GM21619 (cell line): Measurements from ENCODE around the gene RDH12.
"Not testable (repeated sequence)": the region's sequence is repeated elsewhere in the genome, so short reads cannot be mapped to it uniquely, and the experiment has no call there.

ENCODE experiments used
- ATAC-seq: cut with Tn5 transposase; IDR thresholded peaks from one replicate; pipeline ENCODE4 v1.9.1; 2021; ENCODE audit not compliant: unreplicated experiment

RDH12 gene

GRCh38 chr14:67704484-67705089, 2.9 kb downstream of the RDH12 start:
- ATAC-seq = peak; percentile 53

- ATAC-seq = no peak
Observed at GRCh38 chr14:67705211-67705610, 3.5 kb downstream of the RDH12 start.

GRCh38 chr14:67709346-67709745, 7.7 kb downstream of the RDH12 start:
- not testable (repeated sequence) for ATAC-seq

GRCh38 chr14:67709796-67710195, 8.1 kb downstream of the RDH12 start:
- ATAC-seq = not testable (repeated sequence)

GRCh38 chr14:67710209-67710608, 8.5 kb downstream of the RDH12 start:
- ATAC-seq = no peak

GRCh38 chr14:67717048-67717447, 15.4 kb downstream of the RDH12 start:
- no peak for ATAC-seq

GRCh38 chr14:67718265-67718664, 16.6 kb downstream of the RDH12 start:
- ATAC-seq = no peak

- not testable (repeated sequence) for ATAC-seq
Observed at GRCh38 chr14:67719385-67719784, 17.7 kb downstream of the RDH12 start.

- no peak for ATAC-seq
Observed at GRCh38 chr14:67719866-67720265, 18.2 kb downstream of the RDH12 start.

GRCh38 chr14:67721875-67722274, 20.2 kb downstream of the RDH12 start:
- ATAC-seq = no peak

GRCh38 chr14:67722293-67722692, 20.6 kb downstream of the RDH12 start:
- no peak for ATAC-seq

GRCh38 chr14:67725171-67725570, 23.5 kb downstream of the RDH12 start:
- ATAC-seq = no peak

- no peak for ATAC-seq
Observed at GRCh38 chr14:67727361-67727760, 25.7 kb downstream of the RDH12 start.

GRCh38 chr14:67728258-67728657, 26.6 kb downstream of the RDH12 start:
- ATAC-seq = no peak

GRCh38 chr14:67729072-67729885, 27.6 kb downstream of the RDH12 start:
- no peak for ATAC-seq

- ATAC-seq = no peak
Observed at GRCh38 chr14:67733616-67734015, 31.9 kb downstream of the RDH12 start.

- ATAC-seq = no peak
Observed at GRCh38 chr14:67734675-67735074, 33.0 kb downstream of the RDH12 start.

- ATAC-seq = no peak
Observed at GRCh38 chr14:67735336-67736147, 33.9 kb downstream of the RDH12 start.

- no peak for ATAC-seq
Observed at GRCh38 chr14:67736771-67737170, 35.1 kb downstream of the RDH12 start.

GRCh38 chr14:67738740-67739504, 37.2 kb downstream of the RDH12 start:
- no peak for ATAC-seq

GRCh38 chr14:67744046-67744445, 42.4 kb downstream of the RDH12 start:
- ATAC-seq = no peak
